Lower lobe of right lung (tissue), 2 donors: ENCODE data around the gene FAM117A. TPM values are rescaled to one million over a fixed set of nuclear protein-coding genes. Genes with fewer than 3 reads are reported as not detected.

Source experiments
- ATAC-seq, 2 donors: fragments of 200-7000 bp; cut with Tn5 transposase; one replicate each; pipeline ENCODE4 v1.9.1; 2020 to 2022; ENCODE audit warnings: mild to moderate bottlenecking in 2 of 2, moderate library complexity in 2 of 2
- DNase-seq: peaks from one replicate; pipeline ENCODE4 v3.0.0-alpha.2; 2020
- H3K27ac ChIP-seq: fragments of 200-600 bp; one replicate; pipeline ENCODE4 v1.8.0; 2022
- H3K27me3 ChIP-seq: fragments of 200-600 bp; one replicate; pipeline ENCODE4 v1.8.0; 2022; ENCODE audit warnings: low read depth
- H3K36me3 ChIP-seq: fragments of 200-600 bp; one replicate; pipeline ENCODE4 v1.8.0; 2022; ENCODE audit warnings: mild to moderate bottlenecking
- H3K4me1 ChIP-seq: fragments of 200-600 bp; one replicate; pipeline ENCODE4 v1.8.0; 2022
- H3K4me3 ChIP-seq: fragments of 200-600 bp; one replicate; pipeline ENCODE4 v1.8.0; 2022; ENCODE audit warnings: mild to moderate bottlenecking
- H3K9me3 ChIP-seq: fragments of 200-600 bp; one replicate; pipeline ENCODE4 v1.8.0; 2022
- intact Hi-C: fragments of 100-400 bp; cut with DNase I; formaldehyde crosslinking; loops from one replicate; pipeline ENCODE4 v1.11.0; 2022
- long read RNA-seq: library from polyadenylated mRNA; unstranded; transcript quantifications from one replicate; pipeline ENCODE4 v2.0.0, GENCODE V29; 2021
- total RNA-seq: library from RNA; stranded (reverse); fragmentation: NEBNext Ultra II Directional; extraction: Animal tissue kit (Norgen Biotek cat#: 25700); gene quantifications from one replicate; pipeline ENCODE4 v1.2.1, GENCODE V29; 2021
- TF ChIP-seq, protein P1 (sequence below): fragments of 200-600 bp; IDR thresholded peaks from one replicate; pipeline ENCODE4 v1.8.0; 2022; ENCODE audit warnings: antibody characterized with exemption, mild to moderate bottlenecking
- donor health status: DM: no; HTN: yes; CAD: no; lungs with severe emphysema.

Gene FAM117A
- total RNA-seq: 16.4 TPM
- long read RNA-seq, transcript FAM117A-201 (8 exons, 2,365 nt): major isoform, 6 of 15 reads
- long read RNA-seq, partial matches to known transcripts: 5 of 15 reads
- long read RNA-seq, other reads (novel, unspliced or antisense): 3 of 15 reads

DNA sequence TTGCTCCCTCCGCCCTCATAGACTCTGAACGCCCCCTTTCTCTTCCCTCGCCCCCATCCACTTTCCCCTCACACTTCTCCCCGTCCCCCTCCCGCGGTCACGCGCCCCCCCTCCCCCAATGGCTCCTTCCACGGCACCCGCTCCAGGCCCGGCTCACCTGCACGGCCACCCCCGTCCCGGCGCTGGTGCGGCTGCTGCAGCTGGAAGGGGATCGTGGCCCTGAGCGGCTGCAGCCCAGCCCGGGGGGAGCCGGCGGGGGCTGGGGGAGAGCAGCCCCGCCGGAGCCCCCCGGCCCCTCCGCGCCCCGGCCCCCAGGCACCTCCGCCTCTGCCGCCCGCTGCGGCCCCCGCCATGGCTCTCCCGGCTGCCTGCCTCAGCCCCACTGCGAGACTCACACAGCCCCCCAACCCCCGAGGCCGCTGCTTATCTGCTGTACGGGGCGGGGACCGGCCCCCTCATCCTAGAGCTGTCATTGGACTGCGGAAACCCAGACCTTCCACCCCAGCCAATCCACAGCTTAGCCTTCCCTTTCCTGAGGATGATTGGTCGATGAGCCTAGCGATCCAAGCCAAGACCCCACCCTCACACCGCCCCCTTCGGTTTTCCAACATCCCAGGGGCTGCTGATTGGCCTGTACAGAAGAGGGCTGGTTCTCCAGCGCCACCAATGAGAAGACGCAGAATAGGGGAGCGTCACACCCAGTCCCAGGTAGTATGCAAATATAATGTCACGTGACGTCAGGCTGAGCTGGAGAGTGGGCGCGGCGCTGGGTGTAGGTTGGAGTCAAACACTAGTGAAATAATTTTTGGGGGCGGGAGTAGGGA, at the start of gene FAM117A:
FAM117A (minus strand) TSS at position 397 of the 824 bp plus-strand sequence; CDS start at position 353, 44 bp downstream.
- peaks cover 15% of the 10 kb centered on the region for H3K4me1 ChIP-seq
- TF ChIP-seq, protein P1, sequence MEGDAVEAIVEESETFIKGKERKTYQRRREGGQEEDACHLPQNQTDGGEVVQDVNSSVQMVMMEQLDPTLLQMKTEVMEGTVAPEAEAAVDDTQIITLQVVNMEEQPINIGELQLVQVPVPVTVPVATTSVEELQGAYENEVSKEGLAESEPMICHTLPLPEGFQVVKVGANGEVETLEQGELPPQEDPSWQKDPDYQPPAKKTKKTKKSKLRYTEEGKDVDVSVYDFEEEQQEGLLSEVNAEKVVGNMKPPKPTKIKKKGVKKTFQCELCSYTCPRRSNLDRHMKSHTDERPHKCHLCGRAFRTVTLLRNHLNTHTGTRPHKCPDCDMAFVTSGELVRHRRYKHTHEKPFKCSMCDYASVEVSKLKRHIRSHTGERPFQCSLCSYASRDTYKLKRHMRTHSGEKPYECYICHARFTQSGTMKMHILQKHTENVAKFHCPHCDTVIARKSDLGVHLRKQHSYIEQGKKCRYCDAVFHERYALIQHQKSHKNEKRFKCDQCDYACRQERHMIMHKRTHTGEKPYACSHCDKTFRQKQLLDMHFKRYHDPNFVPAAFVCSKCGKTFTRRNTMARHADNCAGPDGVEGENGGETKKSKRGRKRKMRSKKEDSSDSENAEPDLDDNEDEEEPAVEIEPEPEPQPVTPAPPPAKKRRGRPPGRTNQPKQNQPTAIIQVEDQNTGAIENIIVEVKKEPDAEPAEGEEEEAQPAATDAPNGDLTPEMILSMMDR: no peak
- peak; percentile 99 for ATAC-seq
- H3K36me3 ChIP-seq: no peaks in the 10 kb centered on the region
- intact Hi-C loops: no loop called here
- H3K4me3 ChIP-seq: peak within 1 kb of the TSS; percentile 71
- peak within 1 kb of the TSS; percentile 78 for H3K27ac ChIP-seq
- peak; percentile 96 for DNase-seq
- no peaks in the 10 kb centered on the region for H3K9me3 ChIP-seq
- H3K27me3 ChIP-seq: no peaks in the 10 kb centered on the region

DNA sequence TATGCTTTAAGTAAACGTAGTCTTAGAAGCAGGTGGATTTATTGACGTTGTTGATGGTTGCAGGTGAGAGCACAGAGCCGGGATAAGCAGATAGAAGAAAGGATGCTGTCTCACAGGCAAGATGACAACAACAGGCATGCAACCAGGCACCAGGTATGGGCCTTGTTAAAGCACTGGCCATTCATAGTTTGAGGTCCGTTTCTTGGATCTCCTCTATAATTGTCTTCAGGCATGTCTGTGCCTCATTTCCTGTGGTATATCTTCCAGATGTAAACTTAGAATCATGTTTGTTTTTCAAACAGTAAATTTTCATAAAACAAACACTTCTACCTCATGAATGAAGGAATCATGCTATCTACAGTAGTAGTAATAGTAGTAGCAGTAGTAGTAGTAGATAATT, 45.1 kb upstream of the FAM117A start:
- Histone ChIP-seq H3K27me3 (no peaks in the 10 kb centered on the region), H3K9me3 (no peaks in the 10 kb centered on the region), H3K36me3 (peaks cover 98% of the 10 kb centered on the region), H3K4me3 (no peak overlapping the region), H3K27ac (no peak overlapping the region), H3K4me1 (no peaks in the 10 kb centered on the region)
- ATAC-seq (no peak), DNase-seq (no peak)
- intact Hi-C loops: no loop called here
- TF ChIP-seq, protein P1: no peak

GRCh38 chr17:49798738-49799137, 34.8 kb upstream of the FAM117A start:
- intact Hi-C loops: no loop called here
- TF ChIP-seq, protein P1: no peak
- ATAC-seq (no peak), DNase-seq (no peak)
- peaks cover 13% of the 10 kb centered on the region for H3K4me1 ChIP-seq
- H3K27ac ChIP-seq: no peak overlapping the region
- H3K27me3 ChIP-seq: no peaks in the 10 kb centered on the region
- peaks cover 100% of the 10 kb centered on the region for H3K36me3 ChIP-seq
- H3K4me3 ChIP-seq: no peak overlapping the region
- H3K9me3 ChIP-seq: no peaks in the 10 kb centered on the region

DNA sequence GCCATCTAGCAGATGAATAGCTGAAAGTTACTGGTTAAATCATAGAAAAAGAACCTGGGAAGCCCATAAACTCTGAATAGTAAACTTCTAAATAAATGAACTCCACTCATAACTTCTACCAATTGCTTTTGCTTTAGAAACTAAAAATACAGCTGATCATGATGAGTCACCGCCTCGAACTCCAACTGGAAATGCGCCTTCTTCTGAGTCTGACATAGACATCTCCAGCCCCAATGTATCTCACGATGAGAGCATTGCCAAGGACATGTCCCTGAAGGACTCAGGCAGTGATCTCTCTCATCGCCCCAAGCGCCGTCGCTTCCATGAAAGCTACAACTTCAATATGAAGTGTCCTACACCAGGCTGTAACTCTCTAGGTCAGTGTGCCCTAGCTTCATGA, 34.3 kb upstream of the FAM117A start:
- no peak for ATAC-seq
- no peak for DNase-seq
- intact Hi-C loops: no loop called here
- peaks cover 100% of the 10 kb centered on the region for H3K36me3 ChIP-seq
- TF ChIP-seq, protein P1: no peak
- no peak overlapping the region for H3K4me3 ChIP-seq
- no peaks in the 10 kb centered on the region for H3K9me3 ChIP-seq
- no peak overlapping the region for H3K27ac ChIP-seq
- H3K4me1 ChIP-seq: peaks cover 13% of the 10 kb centered on the region
- H3K27me3 ChIP-seq: no peaks in the 10 kb centered on the region

- no peaks in the 10 kb centered on the region for H3K27me3 ChIP-seq
- TF ChIP-seq, protein P1: no peak
- peaks cover 99% of the 10 kb centered on the region for H3K36me3 ChIP-seq
- H3K9me3 ChIP-seq: no peaks in the 10 kb centered on the region
- H3K4me1 ChIP-seq: peaks cover 38% of the 10 kb centered on the region
- ATAC-seq (no peak), DNase-seq (no peak)
- H3K27ac ChIP-seq: no peak overlapping the region
- no peak overlapping the region for H3K4me3 ChIP-seq
- intact Hi-C loops: no loop called here
These were observed 31.4 kb upstream of the FAM117A start for GRCh38 chr17:49795372-49795771.
